GM21367 (cell line): Measurements from ENCODE around the gene WFDC8.

Source experiments
- ATAC-seq: cut with Tn5 transposase; IDR thresholded peaks from one replicate; pipeline ENCODE4 v1.9.1; 2021; ENCODE audit not compliant: unreplicated experiment

Gene WFDC8

GRCh38 chr20:45550765-45551164 lies 28.3 kb downstream of the WFDC8 start:
- ATAC-seq = no peak

- no peak for ATAC-seq
Observed at GRCh38 chr20:45548410-45548809, 30.7 kb downstream of the WFDC8 start.

- no peak for ATAC-seq
Observed at GRCh38 chr20:45547206-45547770, 31.8 kb downstream of the WFDC8 start, which contains the start of gene EPPIN. TSS of gene EPPIN (minus strand) at chr20:45547401. CDS start at chr20:45547357, 44 bp downstream.

GRCh38 chr20:45545754-45546453 lies 33.2 kb downstream of the WFDC8 start:
- no peak for ATAC-seq

GRCh38 chr20:45545351-45545750 lies 33.7 kb downstream of the WFDC8 start:
- ATAC-seq = no peak

- no peak for ATAC-seq
Observed at GRCh38 chr20:45539382-45539781, 39.7 kb downstream of the WFDC8 start, which contains the start of gene WFDC6. TSS of gene WFDC6 (minus strand) at chr20:45539482. CDS start at chr20:45539407, 75 bp downstream.

- no peak for ATAC-seq
Observed at GRCh38 chr20:45538209-45538799, 40.8 kb downstream of the WFDC8 start.

GRCh38 chr20:45527294-45527693 lies 51.8 kb downstream of the WFDC8 start:
- ATAC-seq = no peak

GRCh38 chr20:45523821-45524220 lies 55.3 kb downstream of the WFDC8 start:
- ATAC-seq = no peak

- ATAC-seq = no peak
Observed at GRCh38 chr20:45518282-45518681, 60.8 kb downstream of the WFDC8 start.

- no peak for ATAC-seq
Observed at GRCh38 chr20:45515147-45515913, 63.8 kb downstream of the WFDC8 start, which contains the start of gene SPINT3. TSS of gene SPINT3 (minus strand) at chr20:45515622. CDS start at chr20:45515608, 14 bp downstream.

- ATAC-seq = no peak
Observed at GRCh38 chr20:45510242-45510862, 68.7 kb downstream of the WFDC8 start.

GRCh38 chr20:45509091-45509490 lies 70.0 kb downstream of the WFDC8 start:
- ATAC-seq = no peak

- no peak for ATAC-seq
Observed at GRCh38 chr20:45508068-45508886, 70.8 kb downstream of the WFDC8 start.

GRCh38 chr20:45507011-45507820 lies 71.9 kb downstream of the WFDC8 start:
- no peak for ATAC-seq

- ATAC-seq = no peak
Observed at GRCh38 chr20:45506398-45506797, 72.7 kb downstream of the WFDC8 start.

GRCh38 chr20:45503403-45503802 lies 75.7 kb downstream of the WFDC8 start:
- no peak for ATAC-seq

- no peak for ATAC-seq
Observed at GRCh38 chr20:45502561-45502960, 76.5 kb downstream of the WFDC8 start.
